PFSK-1 (cell line): ENCODE data around the gene ALKAL2.

ENCODE experiments used
- FOXP2 ChIP-seq: optimal IDR thresholded peaks from 2 replicates; pipeline ENCODE3; 2011; ENCODE audit warnings: borderline replicate concordance, control low read depth, inconsistent platforms; ENCODE audit not compliant: insufficient read depth; ENCODE audit errors: extremely low read length, extremely low read depth
- POLR2AphosphoS5 ChIP-seq: IDR thresholded peaks from 2 replicates; pipeline ENCODE4 v1.6.1; 2012; ENCODE audit warnings: low read depth, mild to moderate bottlenecking, control low read depth, low read length, moderate library complexity
- REST ChIP-seq, 2 experiments: IDR thresholded peaks; 2 replicates each; pipeline versions ENCODE4 v1.6.1 to v1.8.0; 2011 to 2012; ENCODE audit warnings: low read depth in 2 of 2, low read length in 2 of 2, control low read depth in 1 of 2, inconsistent platforms in 1 of 2, mild to moderate bottlenecking in 1 of 2, moderate library complexity in 1 of 2; ENCODE audit not compliant: insufficient read depth in 1 of 2
- SIN3A ChIP-seq: IDR thresholded peaks from 2 replicates; pipeline ENCODE4 v1.6.1; 2012; ENCODE audit warnings: mild to moderate bottlenecking, low read length, moderate library complexity, borderline replicate concordance; ENCODE audit not compliant: insufficient read depth
- TAF1 ChIP-seq: IDR thresholded peaks from 2 replicates; pipeline ENCODE4 v1.6.1; 2012; ENCODE audit warnings: low read length, control low read depth, borderline replicate concordance; ENCODE audit not compliant: insufficient read depth

The ALKAL2 gene

GRCh38 chr2:238431-238830 lies 49.5 kb downstream of the ALKAL2 start:
- TF ChIP-seq TAF1 (no peak), REST (IDR thresholded peaks at IDR 0.05; ENCODE audit: insufficient read depth in 1 of 2, low read depth in 2 of 2, low read length in 2 of 2) (no peak), SIN3A (no peak), POLR2AphosphoS5 (no peak), FOXP2 (no peak)

- TF ChIP-seq FOXP2 (no peak), TAF1 (no peak), REST (IDR thresholded peaks at IDR 0.05; ENCODE audit: insufficient read depth in 1 of 2, low read depth in 2 of 2, low read length in 2 of 2) (no peak), SIN3A (no peak), POLR2AphosphoS5 (no peak)
These were observed 50.0 kb downstream of the ALKAL2 start for GRCh38 chr2:237878-238277.

GRCh38 chr2:236993-237539 lies 50.8 kb downstream of the ALKAL2 start:
- TF ChIP-seq FOXP2, result no peak
- TF ChIP-seq SIN3A, result no peak
- no peak for TF ChIP-seq TAF1
- TF ChIP-seq REST (IDR thresholded peaks at IDR 0.05; ENCODE audit: insufficient read depth in 1 of 2, low read depth in 2 of 2, low read length in 2 of 2), result no peak
- no peak for TF ChIP-seq POLR2AphosphoS5

GRCh38 chr2:234421-234820 lies 53.5 kb downstream of the ALKAL2 start:
- TF ChIP-seq POLR2AphosphoS5 (no peak), REST (IDR thresholded peaks at IDR 0.05; ENCODE audit: insufficient read depth in 1 of 2, low read depth in 2 of 2, low read length in 2 of 2) (no peak), SIN3A (no peak), FOXP2 (no peak), TAF1 (no peak)

- TF ChIP-seq SIN3A (no peak), POLR2AphosphoS5 (no peak), TAF1 (no peak), REST (IDR thresholded peaks at IDR 0.05; ENCODE audit: insufficient read depth in 1 of 2, low read depth in 2 of 2, low read length in 2 of 2) (no peak), FOXP2 (no peak)
These were observed 54.9 kb downstream of the ALKAL2 start for GRCh38 chr2:233030-233429.
